Erythroblast (primary cell): ENCODE results near the gene GNAT1.

Experiments
- DNase-seq, 2 experiments: peaks; one replicate each; lab custom pipeline; 2025; lab: John Stamatoyannopoulos, UW
- GATA1 ChIP-seq: IDR thresholded peaks from 2 replicates; pipeline ENCODE4 v1.6.1; 2011; ENCODE audit warnings: low read depth, mild to moderate bottlenecking, control low read depth, low read length, moderate library complexity
- POLR2A ChIP-seq: IDR thresholded peaks from 2 replicates; pipeline ENCODE4 v1.6.1; 2011; ENCODE audit warnings: mild to moderate bottlenecking, low read length

GNAT1 gene

GRCh38 chr3:50179710-50180109 lies 11.7 kb upstream of the GNAT1 start:
- DNase-seq, result no peak
- TF ChIP-seq GATA1, result no peak
- TF ChIP-seq POLR2A, result no peak

- no peak for TF ChIP-seq POLR2A
- no peak for TF ChIP-seq GATA1
- DNase-seq, result peak in 1 of 2 experiments; percentile 18
Observed at GRCh38 chr3:50181985-50182384, 9.4 kb upstream of the GNAT1 start.

DNA sequence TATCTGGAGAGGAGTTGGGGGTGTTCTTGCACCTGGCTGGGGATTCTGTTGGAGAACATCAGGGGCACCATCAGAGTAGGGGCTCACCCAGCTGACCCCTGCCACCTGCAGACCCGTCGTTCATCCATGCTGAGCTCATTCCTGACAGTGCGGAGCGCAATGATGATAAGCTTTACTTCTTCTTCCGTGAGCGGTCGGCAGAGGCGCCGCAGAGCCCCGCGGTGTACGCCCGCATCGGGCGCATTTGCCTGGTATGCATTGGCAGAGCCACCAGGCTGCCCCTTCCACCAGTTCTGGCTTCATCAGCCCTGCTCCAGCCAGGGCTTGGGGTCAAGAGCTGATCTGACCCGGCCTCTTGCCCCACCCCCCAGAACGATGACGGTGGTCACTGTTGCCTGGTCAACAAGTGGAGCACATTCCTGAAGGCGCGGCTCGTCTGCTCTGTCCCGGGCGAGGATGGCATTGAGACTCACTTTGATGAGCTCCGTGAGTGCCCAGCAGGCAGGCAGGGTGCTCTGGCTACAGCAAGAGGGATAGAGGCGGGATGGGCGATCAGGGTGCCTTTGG lies 8.8 kb upstream of the GNAT1 start:
- TF ChIP-seq GATA1, result no peak
- no peak for TF ChIP-seq POLR2A
- no peak for DNase-seq

DNA sequence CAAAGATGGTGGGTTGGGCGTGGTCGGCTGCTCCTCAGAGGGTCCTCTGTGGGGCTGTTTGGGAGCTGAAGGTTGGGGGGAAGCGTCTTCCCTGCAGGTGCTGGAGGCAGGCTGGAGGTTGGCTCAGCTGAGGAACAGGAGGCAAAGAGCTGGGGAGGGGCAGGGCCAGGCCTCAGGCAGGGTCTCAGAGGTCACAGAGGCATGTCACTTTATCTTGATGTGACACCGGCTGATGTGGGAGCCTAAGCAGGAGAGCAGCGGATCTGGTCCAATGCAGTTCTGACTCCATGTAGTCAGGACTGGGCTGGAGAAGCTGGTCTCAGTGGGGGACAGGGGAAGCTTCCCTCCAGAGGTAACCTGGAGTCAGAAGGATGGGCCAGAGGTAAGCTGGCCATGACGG lies 7.7 kb upstream of the GNAT1 start:
- no peak for DNase-seq
- TF ChIP-seq POLR2A (no peak), GATA1 (no peak)

- no peak for DNase-seq
- no peak for TF ChIP-seq POLR2A
- no peak for TF ChIP-seq GATA1
Observed at GRCh38 chr3:50184242-50184978, 7.0 kb upstream of the GNAT1 start.

DNA sequence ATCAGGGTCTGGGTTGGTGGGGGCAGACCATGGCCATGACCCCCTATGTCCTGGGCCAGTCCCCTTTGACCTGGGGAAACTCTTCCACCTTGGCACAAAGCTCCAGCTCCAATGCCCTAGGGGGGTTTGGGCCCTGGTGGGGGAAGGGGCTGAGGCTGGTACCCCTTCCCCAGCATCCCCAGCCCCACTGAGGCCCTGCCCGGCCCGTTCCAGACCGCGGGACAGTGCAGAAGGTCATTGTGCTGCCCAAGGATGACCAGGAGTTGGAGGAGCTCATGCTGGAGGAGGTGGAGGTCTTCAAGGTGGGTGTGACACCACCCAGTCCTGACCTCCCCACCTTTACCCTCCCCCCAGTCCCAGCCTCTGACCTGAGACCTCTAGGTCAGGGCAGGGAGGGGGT lies 6.2 kb upstream of the GNAT1 start:
- no peak for DNase-seq
- TF ChIP-seq POLR2A (no peak), GATA1 (no peak)

GRCh38 chr3:50186096-50186495 lies 5.3 kb upstream of the GNAT1 start:
- DNase-seq, result no peak
- TF ChIP-seq POLR2A (no peak), GATA1 (no peak)

- TF ChIP-seq GATA1, result no peak
- TF ChIP-seq POLR2A, result no peak
- no peak for DNase-seq
Observed at GRCh38 chr3:50187750-50188149, 3.7 kb upstream of the GNAT1 start.

DNA sequence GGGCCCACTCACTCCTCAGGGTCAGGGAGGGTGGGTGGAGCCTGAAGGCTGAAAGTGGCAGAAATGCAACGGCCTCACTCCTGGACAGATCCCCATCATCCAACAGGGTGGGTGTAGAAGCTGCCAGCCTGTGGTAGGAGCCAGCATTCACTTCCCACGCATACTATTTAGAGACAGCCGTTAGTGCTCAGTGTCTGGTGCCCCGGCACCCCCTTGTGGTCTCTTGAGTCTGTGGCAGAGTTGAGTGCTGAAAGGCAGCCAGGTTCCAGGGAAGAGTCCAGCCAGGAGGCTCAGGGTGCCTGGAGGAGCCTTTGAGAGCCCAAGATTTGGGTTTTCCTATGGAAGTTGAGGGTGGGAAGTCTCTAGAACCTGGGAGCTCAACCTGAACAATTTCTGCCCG lies 2.1 kb upstream of the GNAT1 start:
- DNase-seq, result peak; percentile 60 to 66
- TF ChIP-seq POLR2A, result no peak
- TF ChIP-seq GATA1, result no peak

- TF ChIP-seq POLR2A, result no peak
- TF ChIP-seq GATA1, result no peak
- no peak for DNase-seq
Observed at GRCh38 chr3:50189989-50190388, 1.4 kb upstream of the GNAT1 start.

DNA sequence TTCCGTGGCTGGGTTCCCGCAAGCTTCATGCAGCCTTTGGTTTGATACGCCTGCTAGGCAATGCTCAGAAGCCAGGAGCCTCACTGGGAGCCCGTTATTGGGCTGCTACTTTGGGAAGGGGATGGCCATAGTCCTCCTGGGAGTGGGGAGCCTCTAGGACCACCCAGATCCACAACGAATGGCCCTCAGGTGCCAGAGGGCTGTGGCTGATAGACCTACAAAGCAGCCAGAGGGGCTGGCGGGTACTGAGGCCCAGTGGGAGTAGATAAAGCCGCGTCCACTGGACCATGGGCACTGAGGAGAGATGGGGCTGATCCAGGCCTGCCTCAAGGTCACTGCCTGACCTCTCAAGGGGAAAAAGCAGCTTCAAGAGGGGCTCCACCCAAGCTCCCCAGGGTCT lies 714 bp downstream of the GNAT1 start:
- TF ChIP-seq POLR2A, result no peak

GRCh38 chr3:50192689-50193141 lies 1.3 kb downstream of the GNAT1 start:
- no peak for TF ChIP-seq GATA1
- DNase-seq, result peak; percentile 58 to 79

More for the DNA sequence above, 714 bp downstream of the GNAT1 start:
- DNase-seq, result no peak

DNA sequence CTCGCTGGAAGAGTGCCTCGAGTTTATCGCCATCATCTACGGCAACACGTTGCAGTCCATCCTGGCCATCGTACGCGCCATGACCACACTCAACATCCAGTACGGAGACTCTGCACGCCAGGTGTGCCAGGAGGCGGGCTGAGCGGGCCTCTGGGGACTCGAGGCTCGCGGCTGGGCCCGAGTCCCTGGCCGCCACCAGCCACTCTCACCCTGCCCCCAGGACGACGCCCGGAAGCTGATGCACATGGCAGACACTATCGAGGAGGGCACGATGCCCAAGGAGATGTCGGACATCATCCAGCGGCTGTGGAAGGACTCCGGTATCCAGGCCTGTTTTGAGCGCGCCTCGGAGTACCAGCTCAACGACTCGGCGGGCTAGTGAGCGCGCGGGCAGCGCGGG lies 1.9 kb downstream of the GNAT1 start:
- no peak for DNase-seq
- TF ChIP-seq GATA1 (no peak), POLR2A (no peak)

GRCh38 chr3:50193746-50194127 lies 2.3 kb downstream of the GNAT1 start:
- TF ChIP-seq GATA1, result no peak
- DNase-seq, result no peak
